GM12892 (cell line): ENCODE measurements around the gene CCDC152.

ENCODE experiments used
- POLR2AphosphoS5 ChIP-seq: IDR thresholded peaks from 2 replicates; pipeline ENCODE4 v1.6.1; 2011; ENCODE audit warnings: low read depth, low read length, control low read depth
- TAF1 ChIP-seq: IDR thresholded peaks from 2 replicates; pipeline ENCODE4 v1.6.1; 2011; ENCODE audit warnings: low read depth, mild to moderate bottlenecking, control low read depth, low read length, borderline replicate concordance

DNA sequence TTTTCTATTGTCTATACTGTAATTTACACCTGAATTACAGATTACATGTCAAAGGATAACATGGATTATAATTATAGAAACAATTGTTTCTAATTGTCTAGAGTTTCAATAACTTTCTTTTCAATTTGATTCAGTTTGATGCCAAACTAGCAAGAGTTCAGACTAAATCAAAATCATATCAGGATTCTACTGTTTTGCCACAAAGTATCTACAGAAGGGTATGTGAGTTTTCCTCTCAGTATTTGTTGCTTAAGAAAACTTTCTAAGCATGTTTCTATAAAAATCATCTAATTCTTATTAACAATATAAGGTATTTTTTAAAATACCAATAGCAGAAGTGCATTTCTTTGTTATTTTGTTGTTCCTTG, 42.6 kb downstream of the CCDC152 start:
- TF ChIP-seq TAF1 (no peak), POLR2AphosphoS5 (no peak)
